A549 (cell line): ENCODE data around the gene ERGIC2. TPM values are rescaled to one million over a fixed set of nuclear protein-coding genes. Genes with fewer than 3 reads are reported as not detected.
"Not testable (repeated sequence)": the region's sequence is repeated elsewhere in the genome, so short reads cannot be mapped to it uniquely, and the experiment has no call there.

Experiments
- ATAC-seq, 2 experiments: fragments of 200-7000 bp in 1 of 2; fragments of >200 bp in 1 of 2; cut with Nextera tagmentation in 1 of 2; cut with Tn5 transposase in 1 of 2; 3 replicates each; pipeline versions ENCODE4 v1.8.0 to v1.9.1; 2018 to 2020; ENCODE audit warnings: mild to moderate bottlenecking in 1 of 2, moderate library complexity in 1 of 2
- CTCF ChIA-PET: fragments of 300-600 bp; sonication (Branson Sonifier 250); formaldehyde crosslinking; extraction: SDS; loops from one replicate; lab custom pipeline; 2021; ENCODE audit warnings: antibody characterized with exemption, inconsistent platforms; lab: Yijun Ruan, JAX
- POLR2A ChIA-PET: fragments of 350-600 bp; formaldehyde crosslinking; extraction: SDS; loops from one replicate; lab custom pipeline; 2021; ENCODE audit warnings: antibody characterized with exemption, inconsistent platforms; lab: Yijun Ruan, JAX
- DNase-seq, 2 experiments: peaks; one replicate each; pipeline versions ENCODE4 v3.0.0 to v3.0.0-alpha.2; 2011 to 2016; ENCODE audit warnings: low read depth in 1 of 2, low spot score in 1 of 2
- FAIRE-seq: peaks from 2 replicates; lab custom pipeline; 2011; peaks lifted over from hg19 to GRCh38; lab: Jason Lieb, UNC
- H3K27ac ChIP-seq, 2 experiments: fragments of >200 bp; sonication (Bioruptor Twin); formaldehyde crosslinking; 3 replicates each; pipeline ENCODE4 v1.5.1; 2016 to 2017
- H3K4me1 ChIP-seq: fragments of >200 bp; sonication (Bioruptor Twin); formaldehyde crosslinking; 3 replicates; pipeline ENCODE4 v1.6.1; 2016
- H3K4me2 ChIP-seq: fragments of >200 bp; sonication (Bioruptor Twin); formaldehyde crosslinking; 3 replicates; pipeline ENCODE4 v1.6.1; 2016
- H3K4me3 ChIP-seq: fragments of >200 bp; sonication (Bioruptor Twin); formaldehyde crosslinking; 3 replicates; pipeline ENCODE4 v1.5.1; 2016
- H3K9me3 ChIP-seq: fragments of >200 bp; sonication (Bioruptor Twin); formaldehyde crosslinking; 3 replicates; pipeline ENCODE4 v1.6.1; 2016
- BHLHE40 ChIP-seq: IDR thresholded peaks from 2 replicates; pipeline ENCODE4 v1.6.1; 2012; ENCODE audit warnings: low read depth, low read length, inconsistent platforms
- CBX2 ChIP-seq: fragments of 200-600 bp; sonication (generic); IDR thresholded peaks from 2 replicates; pipeline ENCODE4 v1.6.1; 2016; ENCODE audit warnings: low read depth, mild to moderate bottlenecking, borderline replicate concordance
- CHD2 ChIP-seq: fragments of 150-350 bp; IDR thresholded peaks from 2 replicates; pipeline ENCODE4 v1.6.1; 2014; ENCODE audit warnings: low read length; ENCODE audit not compliant: partially characterized antibody
- CTCF ChIP-seq: fragments of >200 bp; sonication (Bioruptor Twin); formaldehyde crosslinking; IDR thresholded peaks from 3 replicates; pipeline ENCODE4 v1.5.1; 2016
- EHF ChIP-seq: fragments of 250-450 bp; sonication (Bioruptor Pico); IDR thresholded peaks from 2 replicates; pipeline ENCODE4 v1.5.0; 2020; ENCODE audit warnings: mild to moderate bottlenecking
- FOSB ChIP-seq: fragments of 250-450 bp; sonication (Bioruptor Pico); IDR thresholded peaks from 2 replicates; pipeline ENCODE4 v1.5.0; 2020; ENCODE audit warnings: mild to moderate bottlenecking, moderate library complexity
- FOXS1 ChIP-seq: fragments of 250-450 bp; sonication (Bioruptor Pico); IDR thresholded peaks from 2 replicates; pipeline ENCODE4 v1.5.0; 2020; ENCODE audit warnings: mild to moderate bottlenecking, moderate library complexity
- GATA3 ChIP-seq: IDR thresholded peaks from 2 replicates; pipeline ENCODE4 v1.6.1; 2012; ENCODE audit warnings: borderline replicate concordance
- HMGXB4 ChIP-seq: fragments of 250-450 bp; sonication (Bioruptor Pico); IDR thresholded peaks from 2 replicates; pipeline ENCODE4 v1.5.0; 2021; ENCODE audit warnings: mild to moderate bottlenecking, moderate library complexity, borderline replicate concordance
- HOXA7 ChIP-seq: fragments of 250-450 bp; sonication (Bioruptor Pico); IDR thresholded peaks from 2 replicates; pipeline ENCODE4 v1.5.0; 2020; ENCODE audit warnings: mild to moderate bottlenecking, moderate library complexity
- KDM1A ChIP-seq: fragments of 200-600 bp; sonication (generic); IDR thresholded peaks from 2 replicates; pipeline ENCODE4 v1.6.1; 2016; ENCODE audit warnings: low read depth, mild to moderate bottlenecking
- MYC ChIP-seq: IDR thresholded peaks from 2 replicates; pipeline ENCODE4 v1.6.1; 2012; ENCODE audit warnings: mild to moderate bottlenecking, inconsistent platforms, low read length, improper control_type of control experiment, borderline replicate concordance
- NFE2L2 ChIP-seq: fragments of 150-350 bp; conservative IDR thresholded peaks from 2 replicates; pipeline ENCODE4 v1.6.1; 2014; ENCODE audit warnings: low read length
- NPAS2 ChIP-seq: fragments of 250-450 bp; sonication (Bioruptor Pico); IDR thresholded peaks from 2 replicates; pipeline ENCODE4 v1.8.0; 2022; ENCODE audit warnings: mild to moderate bottlenecking, moderate library complexity, borderline replicate concordance
- NR3C1 ChIP-seq: fragments of >200 bp; sonication (Bioruptor Twin); formaldehyde crosslinking; IDR thresholded peaks from 3 replicates; pipeline ENCODE4 v1.6.1; 2017
- RARB ChIP-seq: fragments of 250-450 bp; sonication (Bioruptor Pico); IDR thresholded peaks from 2 replicates; pipeline ENCODE4 v1.8.0; 2021; ENCODE audit warnings: mild to moderate bottlenecking, moderate library complexity
- REST ChIP-seq: fragments of 200-600 bp; sonication (generic); IDR thresholded peaks from 2 replicates; pipeline ENCODE4 v1.6.1; 2016; ENCODE audit warnings: antibody characterized with exemption, mild to moderate bottlenecking, moderate library complexity
- RNF2 ChIP-seq: fragments of 200-600 bp; sonication (generic); IDR thresholded peaks from 2 replicates; pipeline ENCODE4 v1.6.1; 2016; ENCODE audit warnings: low read depth, mild to moderate bottlenecking, antibody characterized with exemption, moderate library complexity, borderline replicate concordance
- WGBS: methylation state at CpG from one replicate; pipeline ENCODE4 v1.1.6; 2017; ENCODE audit errors: missing lambda C conversion rate; 5-methylcytosine and 5-hydroxymethylcytosine counted together
- polyA plus RNA-seq, 4 experiments: library from polyadenylated mRNA; depleted of rRNA in 3 of 4; stranded (reverse); fragments of >200 nt; fragmentation: RNase III in 1 of 4; extraction: RNeasy Plus Mini Kit Qiagen cat#74134 plus additional on column Dnase treatment in 1 of 4; gene quantifications; 2 replicates in 3 of 4; 3 replicates in 1 of 4; pipeline ENCODE4 v1.2.3, GENCODE V29; 2011 to 2017

The ERGIC2 gene
- polyA plus RNA-seq, 2 of the 4 experiments (the other 2 are of a cell fraction): 69.3 to 94.1 TPM

GRCh38 chr12:29299633-29300032, 81.3 kb downstream of the ERGIC2 start:
- no peak for ATAC-seq
- FAIRE-seq: no peak
- WGBS: 0% methylated on average over 2 of the region's 2 CpGs
- POLR2A ChIA-PET: no interaction called here
- H3K27ac ChIP-seq: no peak overlapping the region
- H3K4me2 ChIP-seq: no peak overlapping the region
- H3K4me3 ChIP-seq: no peak overlapping the region
- CTCF ChIA-PET: no interaction called here
- DNase-seq: no peak
- no peaks in the 10 kb centered on the region for H3K4me1 ChIP-seq
- H3K9me3 ChIP-seq: no peaks in the 10 kb centered on the region
- TF ChIP-seq CBX2 (no peak), REST (no peak), CHD2 (no peak), FOSB (CRISPR knock-in tag) (no peak), KDM1A (no peak), RNF2 (no peak), EHF (no peak), RARB (no peak), NR3C1 (no peak), BHLHE40 (no peak), NFE2L2 (no peak), HOXA7 (no peak), MYC (no peak), NPAS2 (no peak), HMGXB4 (no peak)

GRCh38 chr12:29291226-29291625, 89.7 kb downstream of the ERGIC2 start:
- H3K4me1 ChIP-seq: no peaks in the 10 kb centered on the region
- ATAC-seq (no peak), DNase-seq (no peak), FAIRE-seq (no peak)
- WGBS: 0% methylated on average over 3 of the region's 3 CpGs
- no peak overlapping the region for H3K27ac ChIP-seq
- CTCF ChIA-PET: no interaction called here
- POLR2A ChIA-PET: no interaction called here
- TF ChIP-seq CTCF (no peak), GATA3 (no peak), FOXS1 (CRISPR knock-in tag) (no peak)
- H3K9me3 ChIP-seq: no peaks in the 10 kb centered on the region
- no peak overlapping the region for H3K4me2 ChIP-seq
- no peak overlapping the region for H3K4me3 ChIP-seq

- H3K9me3 ChIP-seq, CTCF ChIA-PET, H3K4me1 ChIP-seq, FAIRE-seq, POLR2A ChIA-PET, H3K4me3 ChIP-seq, DNase-seq, H3K27ac ChIP-seq, H3K4me2 ChIP-seq, ATAC-seq: not testable (repeated sequence)
Measured at GRCh38 chr12:29290475-29290874, 90.5 kb downstream of the ERGIC2 start.
